ENCODE measurements around the gene ANKRD55. TPM values are rescaled to one million over a fixed set of nuclear protein-coding genes. Genes with fewer than 3 reads are reported as not detected.
"Not testable (repeated sequence)": the region's sequence is repeated elsewhere in the genome, so short reads cannot be mapped to it uniquely, and the experiment has no call there.

The ANKRD55 gene
- total RNA-seq, 1 donor from 2014 or later = not detected

DNA sequence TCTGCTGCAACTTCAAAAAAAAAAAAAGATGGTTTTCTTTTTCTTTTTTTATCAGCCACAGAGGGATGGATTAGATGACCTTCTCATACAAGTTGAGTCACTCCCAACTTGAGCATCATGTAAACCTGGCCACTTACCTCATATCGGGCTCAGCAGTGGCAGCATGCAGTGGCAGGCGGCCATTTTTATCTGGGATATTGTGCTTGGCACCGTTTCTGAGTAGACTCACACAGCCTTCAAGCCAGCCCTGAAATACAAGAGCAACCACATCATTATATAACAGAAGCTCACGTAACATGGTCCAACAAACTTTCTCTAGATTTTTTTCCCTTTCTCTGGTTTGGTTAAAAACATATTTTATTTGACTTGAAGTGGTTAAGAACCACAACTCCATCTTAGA, 62.6 kb downstream of the ANKRD55 start:
- DNase-seq (ENCODE audit: low read depth) = no peak

DNA sequence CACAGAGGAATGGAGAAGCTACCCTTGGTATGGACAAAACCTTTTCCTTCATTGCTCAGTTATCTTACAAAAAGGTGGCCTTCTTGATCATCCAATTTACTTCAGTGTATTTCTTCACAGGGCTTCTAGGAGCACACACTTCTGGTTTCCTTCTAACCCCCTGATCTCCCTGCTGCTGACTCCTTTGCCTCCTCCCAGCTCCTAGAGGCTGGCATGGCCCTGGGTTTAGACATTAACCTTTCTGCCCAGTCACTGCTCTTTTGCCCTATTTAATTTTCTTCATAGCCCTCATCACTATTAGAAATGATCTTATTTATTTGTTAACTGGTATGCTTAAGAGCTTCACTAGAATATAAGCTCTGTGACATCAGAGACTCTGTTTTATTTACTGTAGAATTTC, 63.2 kb downstream of the ANKRD55 start:
- DNase-seq (ENCODE audit: low read depth) = no peak

DNA sequence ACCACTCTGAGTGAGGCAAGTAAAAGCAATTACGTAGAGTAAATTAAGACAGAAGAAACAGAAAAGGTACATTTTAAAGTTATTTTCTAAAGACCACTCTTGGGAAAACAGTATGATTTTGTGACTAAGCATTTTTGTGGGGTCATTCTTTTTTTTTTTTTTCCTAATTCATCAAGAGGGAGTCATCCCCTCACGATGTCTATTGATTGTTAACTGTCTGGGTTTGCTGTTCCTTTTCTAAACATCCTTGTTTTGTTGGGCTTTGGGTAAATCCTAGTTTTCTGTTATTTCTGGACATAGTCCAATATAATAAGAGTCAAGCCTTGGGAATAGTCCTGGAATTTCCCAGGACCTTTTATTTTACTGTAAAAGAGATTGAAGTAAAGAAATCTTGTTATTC, 63.8 kb downstream of the ANKRD55 start:
- no peak for DNase-seq (ENCODE audit: low read depth)

DNA sequence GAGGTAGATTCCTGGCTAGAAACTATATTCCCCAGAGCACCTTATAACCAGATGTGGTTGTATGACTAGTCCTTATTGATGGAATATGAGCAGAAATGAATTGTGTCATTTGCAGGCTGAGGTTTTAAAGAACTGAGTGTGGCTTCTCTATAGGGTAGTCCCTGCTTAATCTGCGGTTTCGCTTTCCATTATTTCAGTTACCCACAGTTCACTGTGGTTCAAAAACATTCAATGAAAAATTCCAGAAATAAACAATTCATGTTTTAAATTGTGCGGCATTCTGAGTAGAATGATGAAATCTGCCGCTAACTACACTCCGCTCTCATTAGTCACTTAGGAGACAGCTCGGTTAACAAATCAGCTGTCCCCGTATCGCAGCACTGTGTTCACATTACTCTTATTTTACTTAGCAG, 65.1 kb downstream of the ANKRD55 start:
- DNase-seq (ENCODE audit: low read depth) = no peak

DNA sequence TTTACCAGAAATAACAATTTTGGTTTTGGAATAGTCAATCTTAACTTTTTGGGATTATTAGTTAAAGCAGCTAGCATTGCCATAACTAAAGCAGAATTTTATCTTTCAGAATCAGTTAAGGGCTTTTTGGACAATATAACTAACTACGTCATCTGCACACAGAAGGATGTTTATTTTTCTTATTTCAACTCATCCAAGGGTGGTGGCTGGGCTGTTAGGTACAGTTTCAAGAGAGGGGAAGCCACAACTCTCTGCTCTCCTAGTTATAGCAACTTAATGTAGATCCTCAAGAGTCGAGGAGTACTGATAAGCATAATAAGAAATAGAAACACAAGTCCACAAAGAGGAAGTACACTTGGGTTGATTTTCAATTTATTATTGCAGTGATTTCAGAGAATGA, 65.6 kb downstream of the ANKRD55 start:
- DNase-seq (ENCODE audit: low read depth) = no peak

DNA sequence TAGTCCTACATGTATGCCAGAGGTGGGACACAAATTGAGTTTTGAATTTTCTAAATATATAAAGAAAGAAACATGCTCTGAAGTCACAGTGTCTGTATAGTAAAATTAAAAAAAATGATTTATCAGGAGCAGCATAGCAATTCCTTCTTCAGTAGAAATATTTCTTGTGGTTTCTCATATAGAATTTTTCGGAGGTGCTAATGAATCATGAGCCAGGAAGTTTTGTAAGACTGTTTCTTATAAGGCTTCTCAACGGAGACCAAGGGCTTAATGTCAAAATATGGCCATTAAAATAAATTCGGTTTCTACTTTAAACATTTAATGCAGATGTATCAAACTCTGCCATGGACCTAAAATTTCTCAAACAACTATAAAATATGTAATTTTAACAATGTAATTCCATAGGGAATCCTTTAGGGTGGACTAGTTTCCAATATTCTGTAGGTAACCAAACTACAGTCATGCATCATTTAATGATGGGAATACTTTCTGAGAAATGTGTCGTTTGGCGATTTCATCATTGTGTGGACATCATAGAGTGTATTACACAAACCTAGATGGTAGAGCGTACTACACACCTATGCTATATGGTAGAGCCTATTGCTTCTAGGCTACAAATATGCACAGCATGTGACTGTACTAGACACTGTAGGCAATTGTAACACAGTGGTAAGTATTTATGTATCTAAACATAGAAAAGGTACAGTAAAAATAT, 66.3 kb downstream of the ANKRD55 start:
- DNase-seq (ENCODE audit: low read depth) = no peak

DNA sequence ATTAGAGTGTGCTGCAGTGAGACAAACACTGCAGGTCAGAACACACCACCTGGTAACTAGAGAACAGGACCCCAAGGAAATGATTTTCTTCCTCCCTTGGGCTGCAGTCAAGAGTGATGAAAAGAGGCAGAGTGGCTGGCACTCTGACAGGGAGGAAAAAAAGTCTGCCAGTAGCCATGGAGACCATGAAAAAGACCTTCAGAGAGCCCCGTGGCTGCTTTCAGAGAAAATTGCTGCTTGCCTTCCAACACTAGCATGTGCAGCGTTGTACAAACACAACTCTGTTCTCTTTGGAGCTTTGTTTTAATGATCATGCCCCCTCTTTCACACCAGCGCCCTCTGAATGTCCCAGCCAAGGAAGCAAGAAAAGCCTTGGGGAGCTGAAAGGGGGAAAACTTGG, 68.8 kb downstream of the ANKRD55 start:
- DNase-seq (ENCODE audit: low read depth) = no peak

DNA sequence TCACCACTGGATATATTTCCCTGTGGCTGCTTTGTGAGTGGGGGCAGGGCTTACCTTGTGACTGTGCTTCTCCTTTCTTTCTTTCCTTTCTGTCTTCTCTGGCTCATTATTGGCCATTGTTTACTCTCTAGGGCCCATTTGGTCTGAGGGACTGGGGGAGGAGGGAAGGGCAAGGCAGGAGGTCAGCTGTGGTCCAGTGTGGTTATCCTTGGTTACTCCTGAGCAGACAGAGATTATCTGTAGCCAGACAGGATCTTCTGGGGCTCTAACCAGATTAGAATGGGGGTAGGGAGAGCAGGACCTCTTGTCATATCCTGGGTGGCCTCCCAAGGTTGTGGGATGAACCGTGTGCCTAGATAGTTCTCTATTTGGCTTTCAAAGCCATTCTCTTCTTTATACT, 71.2 kb downstream of the ANKRD55 start:
- peak; percentile 46 for DNase-seq (ENCODE audit: low read depth)

DNA sequence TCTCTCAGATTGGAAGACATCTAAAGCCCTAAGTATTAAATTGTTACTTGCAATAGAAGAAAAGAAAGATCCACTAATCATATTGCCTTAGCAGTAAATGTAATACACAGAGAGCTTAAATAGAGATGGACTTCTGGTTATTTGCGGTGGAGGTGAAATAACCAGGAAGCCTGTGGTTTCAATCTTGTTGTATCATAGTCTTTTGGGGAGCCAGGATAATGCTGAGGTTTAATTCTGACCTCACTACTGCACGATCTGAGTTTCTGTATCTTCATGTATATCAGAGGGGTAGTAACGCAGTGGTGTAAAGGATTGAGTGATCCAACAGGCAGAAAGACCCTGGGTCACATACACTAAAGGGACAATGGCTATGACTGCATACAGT, 71.7 kb downstream of the ANKRD55 start:
- DNase-seq (ENCODE audit: low read depth) = no peak

DNA sequence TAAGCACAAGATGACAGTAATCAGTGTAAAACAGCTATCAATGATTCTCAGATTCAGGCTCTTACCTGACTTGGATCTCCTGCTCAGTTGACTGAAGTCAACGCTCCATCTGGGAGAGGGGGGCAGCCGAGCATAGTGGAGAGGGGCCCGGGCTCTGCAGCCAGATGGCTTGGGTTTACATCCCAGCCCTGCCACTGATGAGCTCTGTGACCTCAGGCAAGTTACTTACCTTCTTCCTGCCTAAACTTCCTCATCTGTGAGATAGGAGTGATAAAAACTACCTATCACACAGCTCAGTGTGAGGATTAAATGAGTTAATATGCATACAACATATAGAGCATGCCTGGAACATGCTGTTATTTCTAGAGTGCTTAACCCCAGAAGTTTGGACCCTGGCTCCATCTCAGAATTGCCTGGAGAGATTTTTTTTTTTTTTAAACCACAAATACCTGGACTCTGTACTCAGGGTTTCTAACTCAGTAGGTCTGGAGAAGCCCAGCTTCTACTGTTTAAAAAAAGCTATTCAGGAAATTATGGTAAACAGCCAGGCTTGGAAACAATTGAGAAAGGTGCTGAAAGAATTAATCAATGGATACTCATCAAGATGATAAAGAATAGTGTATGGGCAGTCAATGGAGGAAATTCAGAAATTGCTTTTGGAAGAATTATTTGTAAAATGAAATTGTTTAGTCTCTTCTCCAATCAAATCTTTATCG, 72.2 kb downstream of the ANKRD55 start:
- DNase-seq (ENCODE audit: low read depth) = no peak

DNA sequence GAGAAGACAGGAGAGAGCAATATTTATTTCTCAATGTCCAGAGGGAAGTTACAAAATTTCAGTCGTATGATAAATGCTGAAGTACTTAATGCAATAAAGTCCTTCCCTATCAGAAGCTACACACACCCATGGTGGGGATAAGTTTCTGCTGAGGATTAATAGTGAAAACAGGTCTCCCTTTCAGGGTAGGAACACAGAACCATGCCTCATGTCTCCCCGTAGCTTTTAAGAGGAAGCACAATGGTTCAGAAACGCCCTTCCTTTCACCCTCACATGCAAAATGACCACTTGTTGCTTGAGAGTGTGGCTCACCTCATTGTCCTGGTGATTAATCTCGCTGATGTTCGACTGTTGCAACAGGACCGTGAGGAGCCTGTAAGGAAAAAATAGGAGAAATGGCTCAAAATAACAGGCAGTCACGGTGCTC, 73.6 kb downstream of the ANKRD55 start:
- DNase-seq (ENCODE audit: low read depth) = no peak

DNA sequence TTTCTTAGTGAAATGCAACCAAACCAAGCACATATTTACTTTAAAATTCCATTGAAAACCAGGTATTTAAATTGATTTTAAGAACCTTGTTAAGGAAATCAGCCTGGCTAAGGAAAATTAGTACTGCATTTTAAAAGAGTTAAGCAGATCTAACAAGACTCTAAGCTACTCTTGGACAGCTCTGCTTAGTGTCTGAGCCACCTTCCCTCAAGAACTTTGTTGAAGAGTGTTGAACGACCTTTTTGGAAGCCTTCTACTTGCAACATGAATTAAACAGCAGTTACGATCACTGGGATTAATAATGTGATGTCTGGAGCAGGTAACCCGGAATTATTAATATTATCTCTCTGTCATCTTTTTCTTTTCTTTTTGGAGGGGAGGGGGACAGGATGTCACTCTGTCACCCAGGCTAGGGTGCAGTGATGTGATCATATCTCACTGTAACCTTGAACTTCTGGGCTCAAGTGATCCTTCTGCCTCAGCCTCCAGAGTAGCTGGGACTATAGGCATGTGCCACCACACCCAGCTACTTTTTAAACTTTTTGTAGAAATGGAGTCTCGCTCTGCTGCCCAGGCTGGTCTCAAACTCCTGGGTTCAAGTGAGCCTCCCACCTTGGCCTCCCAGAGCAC, 74.7 kb downstream of the ANKRD55 start:
- DNase-seq (ENCODE audit: low read depth) = no peak

DNA sequence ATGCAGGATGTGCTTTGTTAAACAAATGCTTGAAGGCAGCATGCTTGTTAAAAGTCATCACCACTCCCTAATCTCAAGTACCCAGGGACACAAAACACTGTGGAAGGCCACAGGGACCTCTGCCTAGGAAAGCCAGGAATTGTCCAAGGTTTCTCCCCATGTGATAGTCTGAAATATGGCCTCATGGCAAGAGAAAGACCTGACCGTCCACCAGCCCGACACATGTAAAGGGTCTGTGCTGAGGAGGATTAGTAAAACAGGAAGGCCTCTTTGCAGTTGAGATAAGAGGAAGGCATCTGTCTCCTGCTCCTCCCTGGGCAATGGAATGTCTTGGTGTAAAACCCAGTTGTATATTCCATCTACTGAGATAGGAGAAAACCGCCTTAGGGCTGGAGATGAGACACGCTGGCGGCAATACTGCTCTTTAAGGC, 75.9 kb downstream of the ANKRD55 start:
- not testable (repeated sequence) for DNase-seq (ENCODE audit: low read depth)

DNA sequence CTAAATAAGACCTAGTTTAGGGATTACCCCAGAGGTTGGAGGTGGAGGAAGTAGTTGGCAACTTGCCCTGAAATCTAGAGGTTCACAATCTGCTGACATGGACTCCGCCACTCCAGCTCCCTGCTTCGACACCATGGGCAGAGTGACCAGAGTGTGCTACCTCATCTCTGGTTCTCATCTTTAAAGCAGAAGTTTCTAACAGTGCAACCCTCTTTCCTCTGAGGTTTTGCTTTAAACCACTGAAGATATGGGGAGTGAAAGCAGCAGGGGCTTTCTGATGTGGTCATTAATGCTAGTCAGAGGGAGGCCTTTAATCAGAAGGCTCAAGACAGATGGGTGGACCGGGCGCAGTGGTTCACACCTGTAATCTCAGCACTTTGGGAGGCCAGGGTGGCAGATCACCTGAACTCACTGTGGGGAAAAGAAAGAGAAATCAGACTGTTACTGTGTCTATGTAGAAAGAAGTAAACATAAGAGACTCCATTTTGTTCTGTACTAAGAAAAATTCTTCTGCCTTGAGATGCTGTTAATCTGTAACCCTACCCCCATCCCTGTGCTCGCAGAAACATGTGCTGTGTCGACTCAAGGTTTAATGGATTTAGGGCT, 76.4 kb downstream of the ANKRD55 start:
- DNase-seq (ENCODE audit: low read depth) = not testable (repeated sequence)

DNA sequence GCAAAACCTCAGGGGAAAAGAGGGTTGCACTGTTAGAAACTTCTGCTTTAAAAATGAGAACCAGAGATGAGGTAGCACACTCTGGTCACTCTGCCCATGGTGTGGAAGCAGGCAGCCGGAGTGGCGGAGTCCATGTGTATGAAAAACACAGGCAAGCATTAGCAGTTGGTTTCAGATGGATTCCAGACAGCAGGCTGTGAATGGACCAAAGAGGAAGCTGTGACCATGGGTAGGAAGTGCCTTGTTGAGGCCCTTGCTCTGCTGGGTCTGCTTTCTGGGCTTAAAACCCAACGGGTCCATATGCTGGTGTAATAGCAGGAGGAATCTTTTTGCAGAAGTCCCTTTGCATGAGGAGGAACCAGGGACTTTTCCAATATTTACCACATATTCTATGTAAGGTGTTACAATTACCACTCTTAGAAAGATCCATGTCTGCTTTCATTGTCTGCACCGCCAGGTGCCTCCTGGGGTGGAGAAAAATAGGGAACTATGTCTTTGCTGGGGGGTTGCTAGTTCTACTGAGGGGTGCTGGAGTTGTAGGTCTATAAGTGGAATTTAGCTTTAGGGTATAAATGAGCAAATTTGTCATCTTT, 77.0 kb downstream of the ANKRD55 start:
- no peak for DNase-seq (ENCODE audit: low read depth)

DNA sequence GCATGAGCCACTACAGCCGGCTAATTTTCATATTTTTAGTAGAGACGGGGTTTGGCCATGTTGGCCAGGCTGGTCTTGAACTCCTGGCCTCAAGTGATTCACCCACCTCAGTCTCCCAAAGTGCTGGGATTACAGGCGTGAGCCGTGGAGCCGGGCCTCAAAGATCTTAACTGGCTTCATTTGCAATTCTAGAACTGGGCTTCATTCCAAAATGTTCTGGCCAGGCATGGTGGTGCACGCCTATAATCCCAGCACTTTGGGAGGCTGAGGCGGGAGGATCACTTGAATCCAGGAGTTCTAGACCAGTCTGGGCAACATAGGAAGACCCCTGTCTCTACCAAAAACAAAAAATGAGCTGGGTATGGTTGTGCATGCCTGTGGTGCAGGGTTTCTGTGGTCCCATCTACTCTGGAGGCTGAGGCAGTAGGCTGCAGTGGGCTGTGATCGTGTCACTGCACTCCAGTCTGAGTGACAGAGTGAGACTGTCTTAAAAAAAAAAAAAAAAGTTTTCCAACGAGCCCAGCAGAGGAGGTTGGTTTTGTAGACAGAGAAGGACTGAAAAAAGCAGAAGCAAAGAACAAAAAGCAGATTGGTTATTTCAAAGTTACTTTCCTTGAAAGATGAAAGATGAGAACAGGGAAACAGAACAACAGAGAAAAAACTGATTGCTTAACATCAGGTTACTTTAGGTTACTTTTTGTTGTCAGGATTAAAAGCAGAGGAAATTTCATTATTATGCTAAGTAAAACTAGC, 78.2 kb downstream of the ANKRD55 start:
- no peak for DNase-seq (ENCODE audit: low read depth)

DNA sequence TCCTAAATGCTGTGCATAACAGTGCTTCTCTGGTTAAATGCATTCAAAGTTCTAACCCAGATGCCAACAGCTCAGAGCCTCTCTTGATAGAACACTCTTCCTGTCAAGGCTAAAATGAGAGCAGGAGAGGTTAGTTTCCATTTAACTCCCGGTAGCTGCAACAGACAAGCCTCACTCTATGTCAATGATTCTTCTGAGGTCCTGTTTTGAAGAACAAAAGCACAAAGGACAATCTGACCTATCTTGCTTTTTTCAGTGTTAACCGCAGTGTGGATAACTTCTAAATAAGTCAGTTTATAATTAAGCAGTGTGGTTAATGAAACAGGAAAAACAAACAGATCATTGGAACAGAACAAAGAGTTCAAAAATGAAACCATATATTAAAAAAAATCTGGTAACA, 80.7 kb downstream of the ANKRD55 start:
- no peak for DNase-seq (ENCODE audit: low read depth)

DNA sequence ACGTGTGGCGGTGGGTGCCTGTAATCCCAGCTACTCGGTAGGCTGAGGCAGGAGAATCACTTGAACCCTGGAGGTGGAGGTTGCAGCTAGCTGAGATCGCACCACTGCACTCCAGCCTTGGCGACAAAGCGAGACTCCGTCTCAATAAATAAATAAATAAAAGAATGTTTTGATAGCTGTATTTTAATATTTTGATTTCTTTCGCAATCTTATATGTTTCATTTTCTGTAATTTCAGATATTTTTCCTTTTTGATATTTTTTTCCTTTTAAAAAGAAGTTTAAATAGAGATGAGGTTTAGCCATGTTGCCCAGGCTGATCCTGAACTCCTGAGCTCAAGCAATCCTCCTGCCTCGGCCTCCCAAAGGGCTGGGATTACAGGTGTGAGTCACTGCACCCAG, 82.4 kb downstream of the ANKRD55 start:
- DNase-seq (ENCODE audit: low read depth) = not testable (repeated sequence)

DNA sequence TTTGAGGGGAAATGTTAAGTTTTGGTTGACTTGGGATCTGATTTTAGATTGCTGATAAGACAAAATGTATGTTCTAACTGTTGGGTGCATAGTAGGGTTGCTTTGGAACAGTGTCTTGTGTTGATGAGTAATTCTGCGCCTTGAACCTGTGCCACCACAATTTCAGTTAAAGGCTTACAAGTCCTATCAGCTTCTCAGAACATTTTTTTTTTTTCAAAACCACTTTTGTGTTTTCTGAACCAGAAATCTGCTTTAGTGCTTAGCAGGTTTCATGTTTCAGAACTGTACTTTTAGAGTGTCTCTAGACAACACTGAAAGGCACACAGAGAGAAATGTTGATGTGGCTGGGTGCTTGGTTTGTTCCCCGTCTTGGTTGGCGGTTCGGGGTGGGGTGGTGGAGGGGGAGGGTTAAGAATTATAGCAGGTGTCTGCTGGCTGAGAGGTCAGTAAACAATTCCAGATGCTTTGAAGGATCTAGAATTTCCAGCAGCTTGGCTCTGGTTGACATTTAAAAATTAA, 84.6 kb downstream of the ANKRD55 start:
- peak; percentile 49 for DNase-seq (ENCODE audit: low read depth)

DNA sequence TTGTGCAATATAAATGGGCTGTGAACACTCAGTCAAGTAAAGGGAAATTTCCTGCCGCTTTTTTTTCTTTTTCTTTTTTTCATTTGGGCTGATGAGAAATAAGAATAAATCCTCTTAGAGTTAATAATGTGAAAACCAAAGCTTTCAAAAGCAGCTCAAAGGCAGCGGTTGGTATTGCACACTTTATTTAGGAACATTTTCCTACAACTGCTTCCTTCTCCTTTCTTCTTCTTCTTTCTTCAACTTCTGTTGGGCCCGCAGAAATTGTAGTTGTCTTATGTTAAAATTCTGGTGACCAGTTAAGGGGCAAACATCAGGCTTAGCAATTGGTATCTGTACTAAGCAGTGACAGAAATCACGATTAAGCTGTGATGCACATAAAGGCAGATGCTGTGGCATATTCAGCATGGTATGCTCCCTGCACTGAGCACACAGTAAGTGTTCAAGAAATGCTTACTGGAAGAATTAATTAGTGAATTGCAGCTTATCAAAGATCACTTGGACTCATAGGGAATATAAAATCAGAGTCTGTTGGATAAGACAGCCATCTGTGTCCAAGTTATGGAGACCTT, 85.4 kb downstream of the ANKRD55 start:
- DNase-seq (ENCODE audit: low read depth) = no peak
